HepG2 (cell line): ENCODE measurements around the gene ANKRD27. TPM values are rescaled to one million over a fixed set of nuclear protein-coding genes. Genes with fewer than 3 reads are reported as not detected.

ENCODE experiments used
- ARID5B ChIP-seq: IDR thresholded peaks from 2 replicates; pipeline ENCODE4 v1.4.0; 2020; ENCODE audit warnings: mild to moderate bottlenecking, missing genetic modification reagents
- ATAD3A ChIP-seq: sonication (generic); formaldehyde crosslinking; IDR thresholded peaks from 2 replicates; pipeline ENCODE4 v1.4.0; 2020; ENCODE audit warnings: missing genetic modification reagents
- FOXA1 ChIP-seq, 2 experiments: fragments of 450-650 bp in 1 of 2; sonication (generic) in 1 of 2; formaldehyde crosslinking in 1 of 2; IDR thresholded peaks; 2 replicates each; pipeline versions ENCODE4 v1.4.0 to v1.6.1; 2016 to 2020; ENCODE audit warnings: missing genetic modification reagents in 1 of 2
- FUBP1 ChIP-seq: sonication (generic); formaldehyde crosslinking; IDR thresholded peaks from 2 replicates; pipeline ENCODE4 v1.5.1; 2020; ENCODE audit warnings: missing genetic modification reagents, mild to moderate bottlenecking, borderline replicate concordance
- GABPA ChIP-seq, 2 experiments: IDR thresholded peaks; 2 replicates each; pipeline ENCODE4 v1.6.1; 2011 to 2016; ENCODE audit warnings: low read depth in 2 of 2, low read length in 1 of 2, missing biosample characterization in 1 of 2, missing genetic modification characterization in 1 of 2
- GATAD1 ChIP-seq: IDR thresholded peaks from 2 replicates; pipeline ENCODE4 v1.6.1; 2016; ENCODE audit warnings: missing genetic modification reagents, missing compliant biosample characterization
- NCOA5 ChIP-seq: sonication (generic); formaldehyde crosslinking; IDR thresholded peaks from 2 replicates; pipeline ENCODE4 v1.4.0; 2020; ENCODE audit warnings: missing genetic modification reagents
- NR2F6 ChIP-seq, 2 experiments: IDR thresholded peaks; 2 replicates each; pipeline ENCODE4 v1.6.1; 2016; ENCODE audit warnings: antibody characterized with exemption in 1 of 2, mild to moderate bottlenecking in 1 of 2
- PAWR ChIP-seq: sonication (generic); formaldehyde crosslinking; IDR thresholded peaks from 2 replicates; pipeline ENCODE4 v1.4.0; 2020; ENCODE audit warnings: missing genetic modification reagents, mild to moderate bottlenecking, borderline replicate concordance
- PPARG ChIP-seq: conservative IDR thresholded peaks from 2 replicates; pipeline ENCODE4 v1.6.1; 2016; ENCODE audit warnings: missing biosample characterization, missing genetic modification reagents
- RFX5 ChIP-seq: IDR thresholded peaks from 2 replicates; pipeline ENCODE4 v1.6.1; 2011; ENCODE audit warnings: low read depth, low read length, improper control_type of control experiment
- RXRA ChIP-seq: sonication (generic); formaldehyde crosslinking; IDR thresholded peaks from 2 replicates; pipeline ENCODE4 v1.5.1; 2020; ENCODE audit warnings: missing genetic modification reagents
- SETDB1 ChIP-seq: sonication (generic); formaldehyde crosslinking; IDR thresholded peaks from 2 replicates; pipeline ENCODE4 v1.5.1; 2020; ENCODE audit warnings: missing genetic modification reagents, mild to moderate bottlenecking, borderline replicate concordance
- SOX5 ChIP-seq: IDR thresholded peaks from 2 replicates; pipeline ENCODE4 v1.6.1; 2016; ENCODE audit warnings: borderline replicate concordance
- TEAD3 ChIP-seq: optimal IDR thresholded peaks from 2 replicates; pipeline ENCODE3; 2016; ENCODE audit warnings: borderline replicate concordance
- U2AF1 ChIP-seq: fragments of 200-400 bp; formaldehyde crosslinking; optimal IDR thresholded peaks from 2 replicates; pipeline ENCODE3; 2017; ENCODE audit warnings: mild to moderate bottlenecking, low read depth, low read length
- ZBTB7B ChIP-seq: sonication (generic); formaldehyde crosslinking; IDR thresholded peaks from 2 replicates; pipeline ENCODE4 v1.4.0; 2020; ENCODE audit warnings: missing genetic modification reagents
- ZNF230 ChIP-seq: sonication (generic); formaldehyde crosslinking; IDR thresholded peaks from 2 replicates; pipeline ENCODE4 v1.4.0; 2020; ENCODE audit warnings: mild to moderate bottlenecking, missing genetic modification reagents
- ZNF512B ChIP-seq: sonication (generic); formaldehyde crosslinking; IDR thresholded peaks from 2 replicates; pipeline ENCODE4 v1.5.1; 2020; ENCODE audit warnings: missing genetic modification reagents, mild to moderate bottlenecking, borderline replicate concordance
- ZNF644 ChIP-seq: IDR thresholded peaks from 2 replicates; pipeline ENCODE4 v1.6.1; 2016; ENCODE audit warnings: low read depth
- ZNF703 ChIP-seq: sonication (generic); formaldehyde crosslinking; IDR thresholded peaks from 2 replicates; pipeline ENCODE4 v1.5.1; 2020; ENCODE audit warnings: missing genetic modification reagents, mild to moderate bottlenecking, moderate library complexity, borderline replicate concordance
- ZNF709 ChIP-seq: sonication (generic); formaldehyde crosslinking; IDR thresholded peaks from 2 replicates; pipeline ENCODE4 v1.5.0; 2020; ENCODE audit warnings: mild to moderate bottlenecking, missing genetic modification reagents
- ZNF747 ChIP-seq: sonication (generic); formaldehyde crosslinking; IDR thresholded peaks from 2 replicates; pipeline ENCODE4 v1.8.1; 2023; ENCODE audit warnings: missing genetic modification reagents, mild to moderate bottlenecking, borderline replicate concordance
- polyA plus RNA-seq, 8 experiments: library from polyadenylated mRNA; depleted of rRNA in 3 of 8; stranded (reverse) in 7 of 8; unstranded in 1 of 8; fragments of >200 nt; fragmentation: Illumina TruSeq in 4 of 8; extraction: Trizol in 4 of 8; gene quantifications; 2 replicates each; pipeline versions ENCODE4 v1.2.1 to v1.2.3, GENCODE V29; 2011 to 2016; ENCODE audit warnings: low read depth in 4 of 8, missing spikeins in 1 of 8, mixed read lengths in 1 of 8; ENCODE audit not compliant: insufficient read depth in 1 of 8
- total RNA-seq, 5 experiments: library from RNA; depleted of rRNA; stranded (reverse); fragments of >200 nt; fragmentation: Illumina TruSeq; extraction: Trizol; gene quantifications; 2 replicates each; pipeline ENCODE4 v1.2.3, GENCODE V29; 2016; ENCODE audit warnings: low read depth in 1 of 5

ANKRD27 gene
- total and polyA plus RNA-seq, 2 of the 13 experiments (the other 11 are each of a cell fraction or from before 2014, with no cell fraction given) = 22.2 to 23.7 TPM

DNA sequence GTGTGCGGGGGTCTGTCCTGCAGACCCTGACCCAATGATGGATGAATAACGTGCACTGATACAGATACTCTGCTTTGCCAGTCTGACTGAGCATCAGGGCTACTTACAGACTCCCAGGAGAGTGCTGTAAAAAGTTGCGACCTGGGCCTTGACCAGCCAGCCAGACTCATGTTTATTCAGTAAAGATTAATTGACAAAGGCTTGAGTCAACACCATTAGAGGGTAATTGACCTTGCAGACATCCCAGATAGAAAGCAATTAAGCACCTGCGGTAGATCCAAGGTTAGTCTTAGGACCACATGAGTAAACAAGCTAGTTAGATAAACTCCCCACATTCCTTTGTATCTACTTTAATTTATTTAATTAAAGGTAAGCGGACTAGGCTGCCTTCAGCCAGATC lies 27.0 kb upstream of the ANKRD27 start (continued):
- TF ChIP-seq GATAD1 (CRISPR knock-in tag) (no peak), ZNF747 (no peak), ZNF230 (no peak), GABPA (IDR thresholded peaks at IDR 0.05; ENCODE audit: low read depth, low read length) (no peak), GABPA (CRISPR knock-in tag; IDR thresholded peaks at IDR 0.05; ENCODE audit: low read depth) (no peak), SOX5 (CRISPR knock-in tag) (peak; percentile 46; the same call in 1 of the 2 replicates), NCOA5 (CRISPR knock-in tag) (no peak), NR2F6 (IDR thresholded peaks at IDR 0.05) (peak; percentile 98), NR2F6 (CRISPR knock-in tag; IDR thresholded peaks at IDR 0.05) (peak; percentile 85), ZNF703 (CRISPR knock-in tag) (peak; percentile 91), FUBP1 (CRISPR knock-in tag) (no peak), RFX5 (no peak), ZBTB7B (CRISPR knock-in tag) (no peak), TEAD3 (CRISPR knock-in tag) (no peak), ZNF512B (CRISPR knock-in tag) (no peak), U2AF1 (no peak), PPARG (CRISPR knock-in tag) (0 out of 2 replicates have a peak, but pooled peaks have one; percentile 18), ATAD3A (no peak), PAWR (CRISPR knock-in tag) (no peak), RXRA (peak; percentile 30; the same call in 1 of the 2 replicates), ZNF709 (no peak), SETDB1 (CRISPR knock-in tag) (no peak), FOXA1 (IDR thresholded peaks at IDR 0.05) (peak; percentile 32; the same call in 1 of the 2 replicates), FOXA1 (CRISPR knock-in tag; IDR thresholded peaks at IDR 0.05) (peak; percentile 91), ARID5B (CRISPR knock-in tag) (peak; percentile 56), ZNF644 (no peak)
